ENCODE data around the gene RRBP1.
"Not testable (repeated sequence)": the region's sequence is repeated elsewhere in the genome, so short reads cannot be mapped to it uniquely, and the experiment has no call there.

RRBP1 gene

GRCh38 chr20:17708675-17709360 lies 26.8 kb upstream of the RRBP1 start:
- no peak for DNase-seq (ENCODE audit: low read depth in 2 of 2)

- not testable (repeated sequence) for DNase-seq (ENCODE audit: low read depth in 2 of 2)
Observed at GRCh38 chr20:17707951-17708350, 25.9 kb upstream of the RRBP1 start.

GRCh38 chr20:17706632-17707031 lies 24.6 kb upstream of the RRBP1 start:
- DNase-seq (ENCODE audit: low read depth in 2 of 2): no peak

- no peak for DNase-seq (ENCODE audit: low read depth in 2 of 2)
Observed at GRCh38 chr20:17705916-17706315, 23.9 kb upstream of the RRBP1 start.

- no peak for DNase-seq (ENCODE audit: low read depth in 2 of 2)
Observed at GRCh38 chr20:17704589-17705317, 22.7 kb upstream of the RRBP1 start.

GRCh38 chr20:17701826-17702225 lies 19.8 kb upstream of the RRBP1 start:
- no peak for DNase-seq (ENCODE audit: low read depth in 2 of 2)

GRCh38 chr20:17700637-17701036 lies 18.6 kb upstream of the RRBP1 start:
- DNase-seq (ENCODE audit: low read depth in 2 of 2): no peak

- no peak for DNase-seq (ENCODE audit: low read depth in 2 of 2)
Observed at GRCh38 chr20:17699931-17700351, 17.9 kb upstream of the RRBP1 start, which contains the start of gene BANF2. BANF2 (plus strand) TSS chr20:17699966; CDS start chr20:17725026, 25,060 bp downstream.

GRCh38 chr20:17698384-17698783 lies 16.3 kb upstream of the RRBP1 start:
- DNase-seq (ENCODE audit: low read depth in 2 of 2): no peak

GRCh38 chr20:17697171-17697570 lies 15.1 kb upstream of the RRBP1 start:
- DNase-seq (ENCODE audit: low read depth in 2 of 2): no peak

- no peak for DNase-seq (ENCODE audit: low read depth in 2 of 2)
Observed at GRCh38 chr20:17696287-17696686, 14.2 kb upstream of the RRBP1 start.

GRCh38 chr20:17694767-17695166 lies 12.7 kb upstream of the RRBP1 start:
- DNase-seq (ENCODE audit: low read depth in 2 of 2): no peak

- DNase-seq (ENCODE audit: low read depth in 2 of 2): no peak
Observed at GRCh38 chr20:17693444-17694001, 11.5 kb upstream of the RRBP1 start.

GRCh38 chr20:17691758-17692157 lies 9.7 kb upstream of the RRBP1 start:
- DNase-seq (ENCODE audit: low read depth in 2 of 2): no peak

- DNase-seq (ENCODE audit: low read depth in 2 of 2): no peak
Observed at GRCh38 chr20:17690144-17690543, 8.1 kb upstream of the RRBP1 start.

GRCh38 chr20:17688965-17689364 lies 6.9 kb upstream of the RRBP1 start:
- DNase-seq (ENCODE audit: low read depth in 2 of 2): no peak

- no peak for DNase-seq (ENCODE audit: low read depth in 2 of 2)
Observed at GRCh38 chr20:17687800-17688199, 5.8 kb upstream of the RRBP1 start.

- no peak for DNase-seq (ENCODE audit: low read depth in 2 of 2)
Observed at GRCh38 chr20:17685168-17685567, 3.1 kb upstream of the RRBP1 start.

GRCh38 chr20:17684077-17684888 lies 2.2 kb upstream of the RRBP1 start:
- no peak for DNase-seq (ENCODE audit: low read depth in 2 of 2)

GRCh38 chr20:17683218-17684076 lies 1.4 kb upstream of the RRBP1 start:
- no peak for DNase-seq (ENCODE audit: low read depth in 2 of 2)

- DNase-seq (ENCODE audit: low read depth in 2 of 2): no peak
Observed at GRCh38 chr20:17682889-17683198, 802 bp upstream of the RRBP1 start.

All from stimulated activated CD4-positive, alpha-beta T cell treated with anti-CD3 and anti-CD28 coated beads, Interleukin-15, amount 100 ng/mL, for 48 hours (primary cell).